Keratinocyte (primary cell): ENCODE measurements around the gene DEDD. TPM values are rescaled to one million over a fixed set of nuclear protein-coding genes. Genes with fewer than 3 reads are reported as not detected.
A peak's percentile ranks its signal among the peaks of the same experiment; 100 is the strongest.

Experiments used
- DNase-seq: peaks from one replicate; pipeline ENCODE4 v3.0.0-alpha.2; 2011; ENCODE audit warnings: low read depth, missing footprints, low spot score
- FAIRE-seq: peaks from 2 replicates; lab custom pipeline; 2011; peaks lifted over from hg19 to GRCh38; lab: Jason Lieb, UNC
- H2AFZ ChIP-seq: 2 replicates; pipeline ENCODE4 v1.6.0; 2012; ENCODE audit warnings: low read length, control low read depth, inconsistent platforms; ENCODE audit not compliant: control insufficient read depth
- H3K27ac ChIP-seq: 2 replicates; pipeline ENCODE4 v1.5.1; 2011; ENCODE audit warnings: low read length; ENCODE audit not compliant: control insufficient read depth, insufficient read depth
- H3K27me3 ChIP-seq: 3 replicates; pipeline ENCODE4 v1.6.0; 2011; ENCODE audit warnings: low read length; ENCODE audit not compliant: control insufficient read depth, insufficient read depth; ENCODE audit errors: extremely low read depth
- H3K36me3 ChIP-seq, 2 experiments: 2 replicates in 1 of 2; 3 replicates in 1 of 2; pipeline ENCODE4 v1.5.1; 2011; ENCODE audit warnings: low read length in 2 of 2, mild to moderate bottlenecking in 1 of 2; ENCODE audit not compliant: control insufficient read depth in 2 of 2, insufficient read depth in 2 of 2; ENCODE audit errors: extremely low read depth in 1 of 2
- H3K4me1 ChIP-seq: 3 replicates; pipeline ENCODE4 v1.5.1; 2011; ENCODE audit warnings: low read length; ENCODE audit not compliant: control insufficient read depth, insufficient read depth; ENCODE audit errors: extremely low read depth
- H3K4me2 ChIP-seq: 3 replicates; pipeline ENCODE4 v1.6.0; 2011; ENCODE audit warnings: low read depth, low read length; ENCODE audit not compliant: control insufficient read depth, insufficient read depth; ENCODE audit errors: extremely low read depth
- H3K4me3 ChIP-seq, 3 experiments: fragments of 200-600 bp in 1 of 3; sonication (generic) in 1 of 3; 2 replicates in 2 of 3; 3 replicates in 1 of 3; pipeline ENCODE4 v1.5.1; 2011 to 2016; ENCODE audit warnings: low read length in 3 of 3, mild to moderate bottlenecking in 3 of 3, control low read depth in 2 of 3, inconsistent platforms in 1 of 3, low read depth in 1 of 3, mixed read lengths in 1 of 3, mixed run types in 1 of 3, moderate library complexity in 1 of 3; ENCODE audit not compliant: control insufficient read depth in 2 of 3, insufficient read depth in 2 of 3; ENCODE audit errors: extremely low read depth in 1 of 3
- H3K79me2 ChIP-seq: 2 replicates; pipeline ENCODE4 v1.6.0; 2012; ENCODE audit warnings: low read length; ENCODE audit not compliant: control insufficient read depth, insufficient read depth
- H3K9ac ChIP-seq: 3 replicates; pipeline ENCODE4 v1.6.0; 2011; ENCODE audit warnings: low read length; ENCODE audit not compliant: control insufficient read depth, insufficient read depth; ENCODE audit errors: extremely low read depth
- H3K9me1 ChIP-seq: 3 replicates; pipeline ENCODE4 v1.6.0; 2011; ENCODE audit warnings: low read length; ENCODE audit not compliant: control insufficient read depth, insufficient read depth; ENCODE audit errors: extremely low read depth
- H3K9me3 ChIP-seq: 2 replicates; pipeline ENCODE4 v1.5.1; 2012; ENCODE audit warnings: low read depth, low read length; ENCODE audit not compliant: control insufficient read depth
- H4K20me1 ChIP-seq: 3 replicates; pipeline ENCODE4 v1.6.0; 2011; ENCODE audit warnings: low read length; ENCODE audit not compliant: control insufficient read depth, insufficient read depth; ENCODE audit errors: extremely low read depth
- CTCF ChIP-seq, 3 experiments: IDR thresholded peaks in 1 of 3; conservative IDR thresholded peaks in 1 of 3; optimal IDR thresholded peaks in 1 of 3; 2 replicates in 2 of 3; 3 replicates in 1 of 3; pipeline versions ENCODE3 to v1.5.1; 2011; ENCODE audit warnings: low read length in 3 of 3, mild to moderate bottlenecking in 3 of 3, moderate library complexity in 2 of 3, control low read depth in 1 of 3, inconsistent platforms in 1 of 3; ENCODE audit not compliant: insufficient read depth in 2 of 3; ENCODE audit errors: extremely low read depth in 1 of 3
- EZH2 ChIP-seq: IDR thresholded peaks from one replicate; pipeline ENCODE4 v1.6.1; 2012; ENCODE audit warnings: inconsistent platforms, mild to moderate bottlenecking, low read length, moderate library complexity
- dilution Hi-C: fragments of 300-500 bp; cut with MboI; formaldehyde crosslinking; loops from one replicate; pipeline ENCODE4 v1.7.0; 2020; ENCODE audit warnings: low sequenced_read_pairs; ENCODE audit not compliant: extremely low pct_ligation_motif_present
- polyA plus RNA-seq, 5 experiments: library from polyadenylated mRNA; depleted of rRNA in 3 of 5; stranded (reverse) in 3 of 5; stranded (forward) in 1 of 5; unstranded in 1 of 5; fragments of >200 nt; gene quantifications; 1 replicate in 1 of 5; 2 replicates in 3 of 5; 3 replicates in 1 of 5; pipeline versions ENCODE4 v1.2.1 to v1.2.3, GENCODE V29; 2011 to 2012; ENCODE audit warnings: missing spikeins in 2 of 5, low read depth in 1 of 5, low replicate concordance in 1 of 5

Gene DEDD
- polyA plus RNA-seq, 1 donor (not counting 4 experiments of a cell fraction or from before 2014, with no cell fraction given), result 33.0 TPM

GRCh38 chr1:161176468-161177111, 44.1 kb upstream of the DEDD start:
- H3K4me2 ChIP-seq, result peak overlapping the region; percentile 99
- H3K36me3 ChIP-seq, result peaks cover 16 to 23% of the 10 kb centered on the region in 2 experiments
- no peaks in the 10 kb centered on the region for H3K27me3 ChIP-seq
- no peak for DNase-seq
- dilution Hi-C loops, result no loop called here
- H3K9me3 ChIP-seq, result no peaks in the 10 kb centered on the region
- no peak for FAIRE-seq
- TF ChIP-seq EZH2, result no peak
- TF ChIP-seq CTCF (optimal IDR thresholded peaks at IDR 0.05 in 1 of 3, IDR thresholded peaks at IDR 0.05 in 1 of 3, conservative IDR thresholded peaks at IDR 0.05 in 1 of 3; ENCODE audit: extremely low read depth in 1 of 3, insufficient read depth in 2 of 3, low read length in 3 of 3), result no peak
- no peaks in the 10 kb centered on the region for H4K20me1 ChIP-seq
- H3K9me1 ChIP-seq, result no peaks in the 10 kb centered on the region
- peaks cover 13% of the 10 kb centered on the region for H3K4me1 ChIP-seq
- peak overlapping the region; percentile 95 for H3K9ac ChIP-seq
- H3K79me2 ChIP-seq, result peaks cover 16% of the 10 kb centered on the region
- H3K27ac ChIP-seq, result peak overlapping the region; percentile 92
- H2AFZ ChIP-seq, result peak overlapping the region; percentile 100
- H3K4me3 ChIP-seq, result peak overlapping the region; percentile 87 to 93 (median 93)

GRCh38 chr1:161175771-161176453, 43.4 kb upstream of the DEDD start:
- peaks cover 16% of the 10 kb centered on the region for H3K79me2 ChIP-seq
- no peaks in the 10 kb centered on the region for H3K9me1 ChIP-seq
- H3K4me2 ChIP-seq, result peak overlapping the region; percentile 99
- peaks cover 18 to 29% of the 10 kb centered on the region in 2 experiments for H3K36me3 ChIP-seq
- FAIRE-seq (no peak), DNase-seq (no peak)
- H3K27ac ChIP-seq, result peak overlapping the region; percentile 92
- peaks cover 13% of the 10 kb centered on the region for H3K4me1 ChIP-seq
- H3K9me3 ChIP-seq, result no peaks in the 10 kb centered on the region
- TF ChIP-seq EZH2 (no peak), CTCF (optimal IDR thresholded peaks at IDR 0.05 in 1 of 3, IDR thresholded peaks at IDR 0.05 in 1 of 3, conservative IDR thresholded peaks at IDR 0.05 in 1 of 3; ENCODE audit: extremely low read depth in 1 of 3, insufficient read depth in 2 of 3, low read length in 3 of 3) (no peak)
- peak overlapping the region; percentile 87 to 93 (median 93) for H3K4me3 ChIP-seq
- H4K20me1 ChIP-seq, result no peaks in the 10 kb centered on the region
- peak overlapping the region; percentile 95 for H3K9ac ChIP-seq
- no peaks in the 10 kb centered on the region for H3K27me3 ChIP-seq
- dilution Hi-C loops, result no loop called here
- no peak overlapping the region for H2AFZ ChIP-seq
